Measurements from ENCODE around the gene SLC39A10. TPM values are rescaled to one million over a fixed set of nuclear protein-coding genes. Genes with fewer than 3 reads are reported as not detected.

Gene SLC39A10
- total and polyA plus RNA-seq, 9 of the 15 experiments (the other 6 are each of a cell fraction or from before 2014, with no cell fraction given): 12.5 to 40.1 (median 23.1) TPM

- TF ChIP-seq ZBTB40 (IDR thresholded peaks at IDR 0.05) (no peak), ZBTB40 (CRISPR knock-in tag; IDR thresholded peaks at IDR 0.05) (no peak), ZNF449 (CRISPR knock-in tag; IDR thresholded peaks at IDR 0.05) (no peak), ZNF561 (CRISPR knock-in tag; conservative IDR thresholded peaks at IDR 0.05) (no peak), ZKSCAN1 (IDR thresholded peaks at IDR 0.05; ENCODE audit: low read depth, low read length) (no peak), PHB2 (IDR thresholded peaks at IDR 0.05; ENCODE audit: low read depth) (no peak), PTBP1 (IDR thresholded peaks at IDR 0.05; ENCODE audit: low read depth, low read length) (no peak), E2F8 (IDR thresholded peaks at IDR 0.05; ENCODE audit: low read depth, partially characterized antibody) (no peak)
Observed at GRCh38 chr2:195721042-195721441, 64.0 kb downstream of the SLC39A10 start (continued).

Measured in K562 (cell line).